Posterior cingulate gyrus (tissue), 11 donors: ENCODE results near the gene TLR1.
A peak's percentile ranks its signal among the peaks of the same experiment; 100 is the strongest.
"Not testable (repeated sequence)": the region's sequence is repeated elsewhere in the genome, so short reads cannot be mapped to it uniquely, and the experiment has no call there.

Experiments used
- DNase-seq, 10 donors: peaks; one replicate each; pipeline versions ENCODE4 v3.0.0 to v3.0.0-alpha.2; 2020 to 2021; ENCODE audit warnings: mixed read lengths in 3 of 10
- intact Hi-C: fragments of 100-400 bp; cut with DNase I; formaldehyde crosslinking; loops from one replicate; pipeline ENCODE4 v1.15.1; 2023

Gene TLR1

GRCh38 chr4:38780833-38781484 lies 23.6 kb downstream of the TLR1 start:
- intact Hi-C loops, result loop anchor here (5.0 kb wide), 1 partner anchor 719 kb away; no protein-coding TSS in a partner anchor
- no peak for DNase-seq

GRCh38 chr4:38779790-38780189 lies 24.8 kb downstream of the TLR1 start:
- intact Hi-C loops, result loop anchor here (5.0 to 10.0 kb wide), 2 partner anchors 355 to 717 kb away; no protein-coding TSS in a partner anchor
- DNase-seq, result no peak

- DNase-seq, result not testable (repeated sequence)
- intact Hi-C loops, result loop anchor here (10.0 kb wide), 1 partner anchor 357 kb away; no protein-coding TSS in a partner anchor
These were observed 26.7 kb downstream of the TLR1 start for GRCh38 chr4:38777925-38778324.

- no peak for DNase-seq
- intact Hi-C loops, result loop anchor here (10.0 kb wide), 1 partner anchor 359 kb away; no protein-coding TSS in a partner anchor
These were observed 29.3 kb downstream of the TLR1 start for GRCh38 chr4:38775326-38775725.

GRCh38 chr4:38774181-38774955 lies 30.2 kb downstream of the TLR1 start:
- no peak for DNase-seq
- intact Hi-C loops, result loop anchor here (10.0 kb wide), 1 partner anchor 360 kb away; no protein-coding TSS in a partner anchor

- intact Hi-C loops, result loop anchor here (10.0 kb wide), 1 partner anchor 365 kb away; no protein-coding TSS in a partner anchor
- not testable (repeated sequence) for DNase-seq
These were observed 34.3 kb downstream of the TLR1 start for GRCh38 chr4:38770281-38770680.

GRCh38 chr4:38769857-38770256 lies 34.7 kb downstream of the TLR1 start:
- intact Hi-C loops, result loop anchor here (10.0 kb wide), 1 partner anchor 365 kb away; no protein-coding TSS in a partner anchor
- DNase-seq, result no peak

GRCh38 chr4:38769441-38769840 lies 35.1 kb downstream of the TLR1 start:
- intact Hi-C loops, result no loop called here
- DNase-seq, result no peak

GRCh38 chr4:38768968-38769394 lies 35.6 kb downstream of the TLR1 start:
- no peak for DNase-seq
- intact Hi-C loops, result no loop called here

GRCh38 chr4:38766940-38767339 lies 37.7 kb downstream of the TLR1 start:
- intact Hi-C loops, DNase-seq: not testable (repeated sequence)

- intact Hi-C loops, result no loop called here
- DNase-seq, result no peak
These were observed 39.2 kb downstream of the TLR1 start for GRCh38 chr4:38765382-38765781.

- DNase-seq, result no peak
- intact Hi-C loops, result no loop called here
These were observed 40.3 kb downstream of the TLR1 start for GRCh38 chr4:38764277-38764676.

GRCh38 chr4:38762560-38762959 lies 42.0 kb downstream of the TLR1 start:
- DNase-seq, result no peak
- intact Hi-C loops, result no loop called here

GRCh38 chr4:38759790-38760122 lies 44.8 kb downstream of the TLR1 start:
- DNase-seq, result no peak
- intact Hi-C loops, result loop anchor here (5.0 kb wide), 1 partner anchor 98 kb away; the partner anchor contains the start of gene TLR6

- intact Hi-C loops, result loop anchor here (5.0 kb wide), 1 partner anchor 98 kb away; the partner anchor contains the start of gene TLR6
- peak; percentile 58 to 97 (median 85) for DNase-seq
These were observed 45.3 kb downstream of the TLR1 start for GRCh38 chr4:38759113-38759789.

GRCh38 chr4:38757945-38758600 lies 46.5 kb downstream of the TLR1 start:
- intact Hi-C loops, result loop anchor here (5.0 kb wide), 1 partner anchor 99 kb away; the partner anchor contains the start of gene TLR6
- no peak for DNase-seq

GRCh38 chr4:38752941-38753806 lies 51.4 kb downstream of the TLR1 start:
- intact Hi-C loops, result no loop called here
- peak in 5 of 10 donors; percentile 15 to 87 (median 32) for DNase-seq

- intact Hi-C loops, result no loop called here
- no peak for DNase-seq
These were observed 52.1 kb downstream of the TLR1 start for GRCh38 chr4:38752372-38752940.
